Urothelium cell line (cell line): ENCODE measurements around the gene AURKAIP1.

Experiments
- DNase-seq: peaks from one replicate; pipeline ENCODE4 v3.0.0; 2011; ENCODE audit warnings: low spot score, mixed read lengths
- FAIRE-seq: peaks from 2 replicates; lab custom pipeline; 2011; peaks lifted over from hg19 to GRCh38; lab: Jason Lieb, UNC

Gene AURKAIP1

DNA sequence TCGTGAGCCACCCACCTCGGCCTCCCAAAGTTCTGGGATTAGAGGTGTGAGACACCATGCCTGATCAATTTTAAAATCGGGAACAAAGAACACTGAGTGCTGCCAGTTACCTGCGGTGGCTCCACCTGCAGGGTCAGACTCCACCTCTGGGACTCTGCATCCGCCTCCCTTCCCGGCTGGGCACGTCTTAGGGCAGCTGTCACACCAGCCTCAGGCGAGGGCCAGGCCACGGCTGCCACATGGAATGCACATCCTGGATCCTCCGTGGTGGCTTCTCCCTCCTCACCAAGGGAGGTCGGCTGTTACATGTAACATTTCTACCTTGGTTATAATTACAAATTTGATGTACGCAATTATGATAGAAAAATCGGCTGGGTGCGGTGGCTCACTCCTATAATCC lies 10.7 kb downstream of the AURKAIP1 start:
- DNase-seq (no peak), FAIRE-seq (no peak)

DNA sequence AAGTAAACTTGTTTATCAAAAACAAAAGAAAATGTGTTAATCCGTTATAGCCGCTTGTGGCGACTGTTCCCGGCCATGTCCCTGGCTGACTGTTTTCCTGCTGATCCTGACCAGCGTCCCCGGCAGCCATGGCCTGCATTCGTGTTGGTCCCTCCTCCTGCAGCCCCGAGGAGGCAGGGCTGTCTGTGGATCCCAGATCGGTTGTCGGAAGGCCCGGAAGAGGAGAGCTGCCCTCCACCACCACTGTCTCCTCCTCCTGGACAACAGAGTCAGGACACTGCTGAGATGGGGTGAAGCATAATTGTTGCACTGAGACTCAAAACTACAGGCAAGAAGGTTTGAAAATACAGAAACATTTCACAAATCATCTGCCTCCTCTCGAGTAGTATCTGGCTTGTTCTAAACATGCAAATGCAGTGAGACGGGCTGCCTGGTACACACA lies 13.0 kb downstream of the AURKAIP1 start:
- no peak for DNase-seq
- FAIRE-seq, result no peak

DNA sequence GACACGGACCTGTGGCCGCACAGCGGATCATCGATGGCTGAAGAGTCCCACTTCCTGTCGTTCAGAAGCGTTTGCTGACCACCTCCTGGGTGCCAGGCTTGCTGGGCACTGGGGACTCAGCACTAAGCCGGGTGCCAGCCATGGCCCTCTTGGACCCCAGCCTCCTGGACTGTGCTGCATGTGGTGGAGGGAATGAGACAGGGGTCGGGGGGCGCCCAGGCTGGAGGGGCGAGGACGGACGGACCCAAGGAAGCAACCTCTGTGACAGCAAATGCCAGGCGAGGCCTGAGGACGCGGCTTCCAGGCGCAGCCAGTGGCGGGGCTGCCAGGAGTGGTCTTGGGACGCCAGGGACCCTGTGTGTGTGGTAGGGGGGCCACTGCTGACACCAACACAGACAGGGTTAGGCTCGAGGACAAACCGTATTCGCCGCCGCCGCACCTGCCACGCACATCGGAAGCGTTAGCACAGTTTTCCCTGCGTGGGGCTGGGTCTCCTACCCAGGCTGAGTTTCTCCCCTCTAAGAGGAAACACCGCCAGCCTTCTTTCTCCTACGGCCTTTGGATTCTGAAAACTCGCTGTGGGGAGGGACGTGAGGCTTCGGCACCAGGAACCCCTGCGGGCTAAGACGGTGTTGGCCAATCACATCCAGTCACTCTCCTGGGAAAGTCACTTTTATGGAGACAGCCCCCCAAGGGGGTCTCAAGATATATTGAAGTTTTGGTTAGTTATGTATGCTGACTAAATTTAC lies 13.6 kb downstream of the AURKAIP1 start:
- DNase-seq, result no peak
- FAIRE-seq, result no peak

DNA sequence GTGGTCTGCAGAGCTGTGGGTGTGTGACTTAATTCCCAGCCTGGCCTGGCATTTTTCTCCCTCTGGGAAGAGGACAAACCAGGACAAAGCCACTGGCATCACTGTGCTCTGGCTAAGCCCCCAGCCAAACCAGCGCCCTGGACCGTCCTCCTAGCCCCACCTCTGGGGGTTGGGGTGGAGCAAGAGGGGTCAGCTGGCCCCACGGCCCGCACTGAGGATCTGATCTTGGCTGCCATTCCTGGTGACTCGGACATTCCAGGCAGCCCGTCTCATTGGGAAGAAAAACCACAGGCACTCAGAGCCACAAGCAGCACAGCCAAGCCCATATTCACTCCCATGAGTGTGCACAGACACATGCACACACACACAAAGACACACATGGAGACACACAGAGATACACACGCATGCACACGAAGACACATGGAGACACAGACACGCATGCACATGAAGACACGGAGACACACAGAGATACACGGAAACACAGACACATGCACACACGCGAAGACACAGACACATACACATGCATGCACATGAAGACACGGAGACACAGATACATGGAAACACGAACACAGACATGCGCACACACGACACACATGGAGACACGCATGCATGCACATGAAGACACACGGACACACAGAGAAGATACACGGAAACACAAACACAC lies 14.4 kb downstream of the AURKAIP1 start:
- FAIRE-seq (peak; percentile 83), DNase-seq (peak; percentile 83)

DNA sequence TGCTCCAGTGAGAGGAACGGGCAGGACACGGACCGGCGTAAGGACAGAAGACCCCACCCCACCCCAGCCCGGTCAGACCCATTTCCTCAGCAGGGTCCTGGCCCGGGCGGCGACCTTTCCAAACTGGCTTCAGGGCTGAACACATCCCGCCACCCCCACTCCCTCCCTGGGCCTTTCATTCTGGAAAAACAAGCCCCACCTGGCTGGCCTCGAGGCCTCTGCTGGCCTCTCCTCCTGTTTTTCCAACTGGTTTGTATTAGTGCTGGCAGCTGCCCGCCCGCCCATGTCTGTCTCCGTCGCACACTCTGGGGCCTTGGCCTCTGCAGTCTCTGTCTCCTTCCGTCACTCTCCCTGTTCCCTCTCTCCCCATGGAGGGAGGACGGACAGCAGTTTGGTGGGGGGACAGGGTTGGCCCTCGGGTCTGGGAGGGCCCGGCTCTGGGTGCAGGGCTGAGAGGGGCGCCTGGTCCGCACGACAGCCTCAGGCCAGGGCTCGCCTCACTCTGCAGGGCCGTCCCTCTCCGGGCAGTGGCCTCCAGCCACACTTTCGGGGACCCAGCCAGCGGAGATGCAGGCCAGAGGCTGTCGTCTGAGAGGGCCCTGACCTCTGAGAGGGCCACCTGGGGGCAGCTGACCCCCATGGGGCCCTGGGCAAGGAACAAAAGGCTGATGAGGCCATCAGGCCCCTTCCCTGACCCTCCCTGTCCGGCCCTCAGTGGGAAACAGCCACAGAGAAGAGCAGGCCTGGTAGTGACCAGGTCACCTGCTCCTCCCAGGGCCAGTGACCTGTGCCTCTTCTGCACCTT lies 15.1 kb downstream of the AURKAIP1 start:
- no peak for DNase-seq
- FAIRE-seq, result no peak

GRCh38 chr1:1359308-1359663 lies 15.7 kb downstream of the AURKAIP1 start:
- FAIRE-seq (no peak), DNase-seq (no peak)

DNA sequence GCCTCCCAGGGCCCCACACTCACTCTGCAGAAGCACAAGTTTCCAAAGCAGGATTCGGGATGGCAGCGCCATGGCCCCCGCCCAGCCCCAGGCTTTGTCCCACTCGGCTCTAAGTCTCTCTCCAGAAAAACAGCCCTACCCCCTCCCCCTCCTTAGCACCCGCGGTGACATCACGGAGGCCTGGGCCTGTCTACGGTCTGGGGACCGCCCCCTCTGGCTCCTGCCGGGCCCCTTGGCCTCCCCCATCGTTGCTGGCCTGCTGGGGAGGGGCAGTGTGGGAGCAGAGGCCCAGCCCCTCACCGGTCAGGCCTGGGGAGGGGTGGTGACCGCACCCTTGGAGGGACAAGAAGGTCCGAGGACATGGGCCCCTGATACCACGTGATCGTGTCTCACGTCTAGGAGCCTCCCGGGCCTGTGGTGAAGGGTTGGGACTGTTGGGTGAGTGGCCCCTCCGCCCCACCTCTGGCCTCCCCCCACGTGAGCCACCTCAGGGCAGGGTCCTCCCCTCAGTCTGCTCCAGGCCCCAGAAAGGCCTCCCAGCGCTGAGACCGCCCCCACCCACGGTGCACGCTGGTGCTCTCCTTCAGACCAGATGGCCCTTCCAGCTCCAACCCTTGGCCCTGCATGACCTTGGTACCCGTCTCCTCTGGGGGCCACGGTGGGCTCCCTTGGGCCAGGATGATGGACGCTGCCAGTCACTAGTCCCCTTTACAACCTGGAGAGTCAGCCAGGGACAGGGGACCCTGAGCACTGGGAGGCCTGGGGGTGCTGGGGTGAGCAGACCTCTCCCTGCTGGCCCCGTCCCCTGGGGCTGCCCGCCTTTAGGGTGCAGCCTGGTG lies 16.4 kb downstream of the AURKAIP1 start, which contains the start of gene MXRA8:
TSS of gene MXRA8 (minus strand) at position 123 of the 839 bp plus-strand sequence. CDS start at position 72, 51 bp downstream.
- peak; percentile 41 for DNase-seq
- FAIRE-seq, result no peak

GRCh38 chr1:1357871-1358432 lies 17.1 kb downstream of the AURKAIP1 start:
- FAIRE-seq, result no peak
- no peak for DNase-seq

GRCh38 chr1:1356796-1357401 lies 18.1 kb downstream of the AURKAIP1 start:
- FAIRE-seq (no peak), DNase-seq (no peak)

DNA sequence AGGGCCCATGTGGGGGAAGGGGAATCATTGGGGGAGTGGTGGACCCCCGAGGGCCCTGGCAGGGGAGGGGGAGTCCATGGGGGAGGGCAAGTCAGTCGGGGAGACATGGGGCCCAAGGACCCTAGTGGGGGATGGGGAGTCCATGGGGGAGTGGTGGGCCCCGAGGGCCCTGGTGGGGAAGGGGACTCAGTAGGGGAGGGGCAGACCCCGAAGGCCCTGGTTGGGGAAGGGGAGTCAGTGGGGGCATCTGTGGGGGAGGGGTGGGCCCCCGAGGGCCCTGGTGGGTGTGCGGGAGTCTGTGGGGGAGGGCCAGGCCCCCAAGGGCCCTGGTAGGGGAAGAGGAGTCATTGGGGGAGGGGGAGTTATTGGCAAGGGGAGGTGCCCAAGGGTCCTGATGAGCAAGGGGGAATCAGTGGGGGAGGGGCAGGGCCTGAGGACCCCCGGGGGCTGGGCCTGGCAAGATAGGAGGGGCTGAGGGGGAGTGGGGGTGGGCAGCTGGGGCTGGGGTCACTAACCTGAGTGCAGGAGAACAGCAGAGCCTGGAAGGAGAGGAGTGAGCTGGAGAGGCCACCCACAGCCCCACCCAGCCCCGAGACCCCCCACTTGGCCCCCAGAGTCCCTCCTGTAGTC lies 18.7 kb downstream of the AURKAIP1 start:
- FAIRE-seq (no peak), DNase-seq (no peak)

- FAIRE-seq, result no peak
- DNase-seq, result no peak
These were observed 19.6 kb downstream of the AURKAIP1 start for GRCh38 chr1:1355416-1355815.

DNA sequence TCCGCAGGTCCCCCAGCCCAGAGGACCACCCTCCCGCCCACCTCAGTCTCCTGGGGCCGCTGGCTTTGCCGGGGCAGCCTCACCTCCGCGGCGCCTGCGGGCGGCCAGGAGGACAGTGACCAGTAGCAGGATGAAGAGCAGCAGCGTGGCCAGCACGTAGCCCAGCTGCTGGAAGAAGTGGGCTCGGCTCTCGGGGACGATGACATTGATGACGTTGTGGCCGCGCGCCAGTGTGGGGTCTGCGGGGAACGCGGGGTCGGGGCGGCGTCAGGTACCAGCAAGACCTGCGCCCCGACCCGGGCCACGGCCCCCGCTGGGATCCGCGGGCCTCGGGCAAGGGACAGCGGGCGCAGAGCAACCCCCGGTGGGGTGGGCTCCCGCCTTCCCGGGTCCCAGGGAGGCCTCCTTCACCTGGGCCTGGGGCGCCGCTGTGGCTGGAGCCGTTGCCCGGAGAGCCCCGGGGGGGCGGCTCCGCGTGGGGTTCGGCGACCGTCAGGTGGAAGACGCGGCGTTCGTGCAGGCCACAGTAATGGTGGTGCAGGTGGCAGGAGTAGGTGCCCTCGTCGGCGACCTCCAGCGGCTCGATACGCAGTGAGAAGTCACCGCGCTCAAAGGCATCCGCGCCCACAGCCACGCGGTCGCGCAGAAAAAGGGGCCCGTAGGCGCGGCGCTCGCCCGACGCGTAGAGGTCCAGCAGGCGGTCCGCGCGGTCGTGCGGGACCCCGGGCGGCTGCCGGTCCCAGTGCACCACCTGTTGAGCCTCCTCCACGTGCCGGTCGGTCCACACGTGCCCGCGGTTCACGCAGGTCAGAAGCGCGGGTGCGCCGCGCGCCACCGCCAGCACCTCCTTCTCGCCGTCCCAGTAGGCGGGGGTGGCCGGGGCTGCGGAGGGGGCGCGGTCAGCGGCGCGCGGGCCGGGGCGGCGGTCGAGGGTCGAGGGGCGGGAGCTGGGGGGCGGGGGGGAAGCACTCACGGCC lies 20.4 kb downstream of the AURKAIP1 start:
- FAIRE-seq (no peak), DNase-seq (no peak)

DNA sequence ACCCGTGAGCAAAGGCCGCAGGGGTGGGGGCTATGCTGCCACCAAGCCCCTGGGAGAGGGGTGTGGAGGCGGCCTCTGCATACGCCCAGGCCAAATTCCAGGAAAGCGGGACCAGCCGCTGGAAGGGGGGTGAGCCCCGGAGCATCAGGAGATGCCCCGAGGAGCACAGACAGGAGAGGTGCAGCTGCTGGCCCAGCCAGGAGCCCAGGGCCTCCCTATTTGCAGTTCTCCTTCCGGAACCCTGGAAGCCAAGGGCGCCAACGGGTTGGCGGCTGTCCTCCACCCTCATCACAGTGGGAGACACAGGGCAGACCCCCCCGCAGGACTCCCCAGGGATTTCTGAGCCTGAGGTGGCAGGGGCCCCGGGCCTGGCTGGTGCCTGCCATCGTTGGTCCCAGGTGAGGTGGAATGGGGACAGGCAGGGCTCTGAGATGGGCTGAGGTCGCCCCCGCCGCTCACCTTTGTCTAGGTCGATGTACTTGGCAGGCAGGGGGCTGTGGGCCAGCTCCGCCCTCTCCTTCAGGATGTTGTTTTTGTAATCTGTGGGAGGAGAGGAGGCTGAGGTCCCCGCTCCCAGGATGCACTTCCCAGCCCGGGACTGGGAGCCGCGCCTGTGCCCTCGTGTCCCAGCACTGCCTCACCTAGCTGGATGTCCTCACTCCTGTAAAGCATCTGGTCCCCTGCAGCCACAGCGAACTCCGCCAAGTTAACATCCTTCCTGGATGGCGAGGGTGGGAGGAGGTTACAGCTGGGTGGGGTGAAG lies 21.4 kb downstream of the AURKAIP1 start:
- no peak for FAIRE-seq
- DNase-seq, result no peak

GRCh38 chr1:1352786-1353388 lies 22.1 kb downstream of the AURKAIP1 start:
- FAIRE-seq (no peak), DNase-seq (no peak)

DNA sequence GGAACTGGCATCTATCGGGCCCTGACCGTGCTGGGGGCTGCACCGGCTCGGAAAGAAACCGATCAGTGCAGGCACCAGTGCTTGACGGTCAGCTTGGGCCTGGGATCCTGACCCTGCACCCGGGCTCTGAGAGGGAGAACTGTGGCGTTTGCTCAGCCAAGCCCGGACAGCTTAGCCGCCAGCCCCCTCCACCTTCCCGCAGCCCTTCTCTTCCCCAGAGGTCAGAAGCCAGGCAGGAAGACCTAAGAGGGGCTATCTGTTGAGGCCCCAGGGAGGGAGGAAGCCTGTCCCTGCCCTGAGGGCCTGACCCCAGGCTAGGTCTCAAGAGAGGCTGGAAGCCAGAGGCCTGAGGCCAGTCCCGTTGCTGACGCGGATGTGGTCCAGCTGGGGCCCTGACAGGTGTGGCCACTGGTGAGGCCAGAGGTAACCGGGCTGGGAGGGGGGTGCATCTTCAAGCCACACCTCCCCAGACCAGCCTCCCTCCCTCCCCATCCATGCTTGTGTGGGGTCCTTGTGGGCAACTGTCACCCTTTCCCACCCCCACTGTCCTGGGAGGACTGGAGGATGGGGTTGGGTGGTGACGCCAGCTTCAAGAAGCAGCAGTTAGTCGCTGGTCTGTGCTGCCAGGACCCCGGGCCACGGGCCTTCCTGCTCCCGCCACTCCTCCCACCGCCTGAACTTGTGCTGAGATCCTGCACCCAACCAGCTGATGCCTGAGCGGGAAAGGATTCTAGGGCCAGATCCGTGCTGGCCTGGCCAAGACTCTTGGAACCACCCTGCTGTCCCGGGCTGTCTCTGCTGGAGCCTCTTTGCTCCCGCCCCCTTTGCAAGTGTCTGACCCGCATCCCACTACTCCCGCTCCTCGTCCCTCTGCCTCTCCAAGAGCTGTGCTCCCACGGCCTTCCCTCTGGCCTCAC lies 23.2 kb downstream of the AURKAIP1 start:
- FAIRE-seq, result no peak
- DNase-seq, result no peak
